OCI-LY3 (cell line): ENCODE data around the gene MAD1L1.

Experiments used
- H2AFZ ChIP-seq: fragments of 200-600, 300-600 bp; shearing (Covaris generic); 2 replicates; pipeline ENCODE4 v1.6.0; 2014; ENCODE audit warnings: antibody characterized with exemption, low read depth, low read length
- H3K27ac ChIP-seq: fragments of 200-600, 300-600 bp; sonication (generic); 2 replicates; pipeline ENCODE4 v1.5.1; 2014; ENCODE audit warnings: mild to moderate bottlenecking, low read length, moderate library complexity, mixed read lengths
- H3K27me3 ChIP-seq: fragments of 200-600, 300-600 bp; sonication (generic); 2 replicates; pipeline ENCODE4 v1.6.1; 2014; ENCODE audit warnings: low read depth, low read length, mixed read lengths
- H3K36me3 ChIP-seq: fragments of 200-600, 300-600 bp; sonication (generic); replicated peaks from 2 replicates; pipeline ENCODE3; 2014; ENCODE audit warnings: low read depth, low read length, mixed read lengths
- H3K4me1 ChIP-seq: fragments of 300-600, 200-600 bp; sonication (generic); 2 replicates; pipeline ENCODE4 v1.6.1; 2014; ENCODE audit warnings: low read length, mixed read lengths
- H3K4me2 ChIP-seq: fragments of 200-600, 300-600 bp; sonication (generic); 2 replicates; pipeline ENCODE4 v1.6.1; 2014; ENCODE audit warnings: low read length, mixed read lengths
- H3K4me3 ChIP-seq: fragments of 300-600, 200-600 bp; sonication (generic); 2 replicates; pipeline ENCODE4 v1.5.1; 2014; ENCODE audit warnings: antibody characterized with exemption, mild to moderate bottlenecking, low read length, moderate library complexity
- H3K79me2 ChIP-seq: fragments of 300-600, 200-600 bp; shearing (Covaris generic); 2 replicates; pipeline ENCODE4 v1.6.1; 2014; ENCODE audit warnings: mild to moderate bottlenecking, low read length, mixed read lengths
- H3K9ac ChIP-seq: fragments of 300-600, 200-600 bp; shearing (Covaris generic); 2 replicates; pipeline ENCODE4 v1.6.0; 2014; ENCODE audit warnings: mild to moderate bottlenecking, low read length, moderate library complexity
- H3K9me3 ChIP-seq: fragments of 200-600, 300-600 bp; shearing (Covaris generic); 2 replicates; pipeline ENCODE4 v1.6.1; 2014; ENCODE audit warnings: low read length, mixed read lengths; ENCODE audit not compliant: insufficient read depth
- H4K20me1 ChIP-seq: fragments of 200-600, 300-600 bp; sonication (generic); 2 replicates; pipeline ENCODE4 v1.6.1; 2016; ENCODE audit warnings: low read length, mixed read lengths; ENCODE audit not compliant: insufficient read depth
- EZH2phosphoT487 ChIP-seq: fragments of 200-600 bp; shearing (Covaris generic); IDR thresholded peaks from 2 replicates; pipeline ENCODE4 v1.6.1; 2018; ENCODE audit warnings: antibody characterized with exemption, mixed run types, low read depth
- TF ChIP-seq, protein P1 (sequence below): fragments of 200-600, 300-600 bp; sonication (generic); IDR thresholded peaks from 2 replicates; pipeline ENCODE4 v1.5.1; 2014; ENCODE audit warnings: antibody characterized with exemption, low read length, low read depth

The MAD1L1 gene

DNA sequence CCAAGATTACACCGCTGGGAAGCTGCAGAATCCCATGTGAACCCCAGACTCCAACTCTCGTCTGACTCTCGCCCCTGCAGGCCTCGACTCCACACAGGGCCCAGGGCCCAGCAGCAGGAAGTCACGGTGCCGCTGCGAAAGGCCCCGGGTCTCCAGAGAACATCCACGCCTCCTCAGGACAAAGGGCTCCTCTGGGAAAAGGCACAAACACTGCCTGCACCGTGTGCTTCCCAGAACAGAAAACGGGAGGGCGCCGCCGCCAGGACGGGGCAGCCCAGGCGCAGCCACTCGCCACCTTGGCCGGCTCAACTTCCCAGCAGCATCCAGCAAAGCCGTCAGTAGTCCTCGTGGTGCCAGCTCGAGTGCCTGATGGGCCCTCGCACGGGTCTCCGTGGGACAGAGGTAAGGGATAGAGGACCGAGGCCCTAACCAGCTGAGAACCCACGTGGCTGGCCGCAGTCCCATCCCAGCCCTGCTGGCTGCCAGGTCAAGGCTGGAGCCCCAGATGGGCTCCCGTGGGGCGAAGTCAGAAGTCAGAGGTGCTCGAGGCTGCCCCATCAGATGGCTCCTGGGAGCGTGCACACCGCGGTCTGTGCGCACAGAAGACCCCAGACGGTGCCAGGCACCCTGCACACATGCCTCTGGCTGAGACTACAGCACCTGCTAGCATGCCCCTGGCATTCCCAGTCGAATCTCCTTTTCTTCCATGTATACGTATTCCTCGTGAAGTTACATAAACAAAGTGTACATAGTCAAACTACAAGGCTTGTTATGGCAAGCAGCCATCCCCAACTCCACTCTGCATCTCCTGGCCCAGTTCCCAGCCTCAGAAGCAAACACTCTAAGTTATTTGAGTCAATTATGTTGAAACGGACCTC is 60.2 kb downstream of the MAD1L1 start:
- TF ChIP-seq, protein P1, sequence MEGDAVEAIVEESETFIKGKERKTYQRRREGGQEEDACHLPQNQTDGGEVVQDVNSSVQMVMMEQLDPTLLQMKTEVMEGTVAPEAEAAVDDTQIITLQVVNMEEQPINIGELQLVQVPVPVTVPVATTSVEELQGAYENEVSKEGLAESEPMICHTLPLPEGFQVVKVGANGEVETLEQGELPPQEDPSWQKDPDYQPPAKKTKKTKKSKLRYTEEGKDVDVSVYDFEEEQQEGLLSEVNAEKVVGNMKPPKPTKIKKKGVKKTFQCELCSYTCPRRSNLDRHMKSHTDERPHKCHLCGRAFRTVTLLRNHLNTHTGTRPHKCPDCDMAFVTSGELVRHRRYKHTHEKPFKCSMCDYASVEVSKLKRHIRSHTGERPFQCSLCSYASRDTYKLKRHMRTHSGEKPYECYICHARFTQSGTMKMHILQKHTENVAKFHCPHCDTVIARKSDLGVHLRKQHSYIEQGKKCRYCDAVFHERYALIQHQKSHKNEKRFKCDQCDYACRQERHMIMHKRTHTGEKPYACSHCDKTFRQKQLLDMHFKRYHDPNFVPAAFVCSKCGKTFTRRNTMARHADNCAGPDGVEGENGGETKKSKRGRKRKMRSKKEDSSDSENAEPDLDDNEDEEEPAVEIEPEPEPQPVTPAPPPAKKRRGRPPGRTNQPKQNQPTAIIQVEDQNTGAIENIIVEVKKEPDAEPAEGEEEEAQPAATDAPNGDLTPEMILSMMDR: no peak
- Histone ChIP-seq H2AFZ (no peak overlapping the region), H3K27ac (no peak overlapping the region), H3K36me3 (peaks cover 2% of the 10 kb centered on the region), H3K4me3 (no peak overlapping the region), H3K27me3 (no peaks in the 10 kb centered on the region), H3K4me2 (no peak overlapping the region), H4K20me1 (no peaks in the 10 kb centered on the region), H3K9me3 (no peaks in the 10 kb centered on the region), H3K9ac (no peak overlapping the region), H3K79me2 (no peaks in the 10 kb centered on the region), H3K4me1 (no peaks in the 10 kb centered on the region)

DNA sequence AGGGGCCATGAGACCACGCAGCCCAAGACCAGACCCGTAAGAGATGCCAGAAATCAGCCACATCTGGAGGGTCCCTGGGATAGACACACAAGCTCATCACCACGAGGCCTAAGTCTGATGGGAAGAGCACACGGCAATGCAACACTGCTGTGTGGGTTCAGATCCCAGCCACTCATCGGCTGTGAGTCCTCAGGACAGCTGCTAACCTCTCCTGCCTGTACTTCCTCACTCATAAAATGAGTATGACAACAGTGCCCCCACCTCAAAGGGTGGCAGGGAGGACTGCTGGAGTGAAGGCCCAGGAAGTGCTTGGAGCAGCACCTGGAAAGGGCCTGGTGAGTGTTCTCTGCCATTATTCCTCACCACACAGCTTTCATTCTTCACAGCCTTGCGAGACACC is 60.9 kb downstream of the MAD1L1 start:
- Histone ChIP-seq H3K9me3 (no peaks in the 10 kb centered on the region), H3K4me1 (no peaks in the 10 kb centered on the region), H3K4me3 (no peak overlapping the region), H3K27me3 (no peaks in the 10 kb centered on the region), H3K27ac (no peak overlapping the region), H2AFZ (no peak overlapping the region), H3K4me2 (no peak overlapping the region), H3K79me2 (no peaks in the 10 kb centered on the region), H3K36me3 (no peaks in the 10 kb centered on the region), H4K20me1 (no peaks in the 10 kb centered on the region), H3K9ac (no peak overlapping the region)
- TF ChIP-seq EZH2phosphoT487: no peak
- TF ChIP-seq, protein P1: no peak

DNA sequence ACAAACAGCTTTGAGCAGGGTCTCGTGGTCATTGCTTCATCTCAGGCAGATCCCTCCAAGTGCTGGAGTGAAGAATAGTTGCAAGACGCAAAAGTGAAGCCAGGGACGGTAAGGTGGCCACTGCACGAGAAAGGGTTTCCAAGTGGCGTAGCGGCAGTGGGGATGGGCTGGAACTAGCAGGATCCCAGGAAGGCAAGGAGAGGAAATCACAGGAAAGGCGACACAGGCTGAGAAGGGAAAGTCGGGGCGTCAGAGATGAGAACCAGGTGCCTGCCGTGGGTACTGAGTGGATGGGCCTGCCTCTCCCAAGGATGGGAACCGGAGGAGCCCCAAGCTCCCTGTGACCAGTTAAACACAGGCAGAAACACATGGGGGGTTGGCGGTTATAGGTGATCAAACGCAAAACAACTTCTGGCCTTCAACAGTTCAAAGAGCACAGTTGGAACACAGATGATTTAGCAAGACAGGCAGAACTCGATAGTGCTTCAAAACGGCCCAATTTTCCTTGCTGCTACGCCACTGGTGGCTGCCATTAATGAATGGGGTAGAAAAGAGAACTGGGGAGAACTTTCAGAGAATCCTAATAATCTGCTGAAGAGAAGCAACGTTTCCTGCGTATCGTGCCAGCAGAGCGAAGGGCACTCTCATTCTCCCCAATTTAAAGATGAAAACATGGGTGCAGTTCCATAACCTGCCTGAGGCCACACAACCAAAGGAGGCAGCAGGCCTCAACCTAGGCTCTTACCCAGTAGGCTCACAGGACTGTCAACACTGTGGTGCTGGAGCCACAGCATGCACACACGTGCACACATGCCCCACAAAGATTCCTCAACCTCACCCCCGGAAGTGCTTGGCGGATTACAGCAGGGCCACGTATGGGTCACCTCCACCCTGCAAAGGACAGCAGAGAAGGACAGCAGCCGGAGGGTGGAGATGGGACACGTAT is 61.9 kb downstream of the MAD1L1 start:
- Histone ChIP-seq H3K9ac (no peak overlapping the region), H3K36me3 (no peaks in the 10 kb centered on the region), H4K20me1 (no peaks in the 10 kb centered on the region), H3K79me2 (no peaks in the 10 kb centered on the region), H3K4me1 (peaks cover 3% of the 10 kb centered on the region; the same call in 1 of the 2 replicates), H3K4me3 (no peak overlapping the region), H3K27me3 (no peaks in the 10 kb centered on the region), H3K9me3 (no peaks in the 10 kb centered on the region), H2AFZ (no peak overlapping the region), H3K27ac (no peak overlapping the region), H3K4me2 (no peak overlapping the region)
- no peak for TF ChIP-seq EZH2phosphoT487
- TF ChIP-seq, protein P1: no peak
